ENCODE results near the gene SERTAD4. TPM values are rescaled to one million over a fixed set of nuclear protein-coding genes. Genes with fewer than 3 reads are reported as not detected.

Gene SERTAD4
- total and polyA plus RNA-seq, 2 experiments from 2014 or later: 1.3 to 1.6 TPM

GRCh38 chr1:210244746-210245367, 12.3 kb downstream of the SERTAD4 start (continued):
- TF ChIP-seq REST (IDR thresholded peaks at IDR 0.05; ENCODE audit: unreplicated experiment) (no peak), ETS1 (IDR thresholded peaks at IDR 0.05) (no peak), ZNF331 (CRISPR knock-in tag; IDR thresholded peaks at IDR 0.05; ENCODE audit: low read depth) (no peak), EZH2 (IDR thresholded peaks at IDR 0.05; ENCODE audit: low read depth, unreplicated experiment) (no peak), NANOG (IDR thresholded peaks at IDR 0.05; ENCODE audit: borderline replicate concordance) (no peak), CTCF (conservative IDR thresholded peaks at IDR 0.05; ENCODE audit: low read depth in 2 of 2) (no peak), ZNF114 (CRISPR knock-in tag; IDR thresholded peaks at IDR 0.05) (no peak), POLR2AphosphoS5 (IDR thresholded peaks at IDR 0.05; ENCODE audit: low read depth) (no peak), JUNB (IDR thresholded peaks at IDR 0.05; ENCODE audit: unreplicated experiment) (no peak)

GRCh38 chr1:210246447-210246846, 13.9 kb downstream of the SERTAD4 start:
- DNase-seq (ENCODE audit: low spot score): no peak
- TF ChIP-seq ZNF331 (CRISPR knock-in tag; IDR thresholded peaks at IDR 0.05; ENCODE audit: low read depth): no peak
- no peak for TF ChIP-seq ETS1 (IDR thresholded peaks at IDR 0.05)
- no peak for TF ChIP-seq EZH2 (IDR thresholded peaks at IDR 0.05; ENCODE audit: low read depth, unreplicated experiment)
- TF ChIP-seq ZNF114 (CRISPR knock-in tag; IDR thresholded peaks at IDR 0.05): no peak
- TF ChIP-seq CREB1 (CRISPR knock-in tag; IDR thresholded peaks at IDR 0.05; ENCODE audit: low read depth): no peak
- TF ChIP-seq CTCF (conservative IDR thresholded peaks at IDR 0.05; ENCODE audit: low read depth in 2 of 2): no peak
- TF ChIP-seq STAT1 (IDR thresholded peaks at IDR 0.05; ENCODE audit: unreplicated experiment): no peak
- no peak for TF ChIP-seq EZH2phosphoT487 (IDR thresholded peaks at IDR 0.05; ENCODE audit: unreplicated experiment)
- no peak for TF ChIP-seq JUNB (IDR thresholded peaks at IDR 0.05; ENCODE audit: unreplicated experiment)
- no peak for TF ChIP-seq POLR2AphosphoS5 (IDR thresholded peaks at IDR 0.05; ENCODE audit: low read depth)
- TF ChIP-seq NANOG (IDR thresholded peaks at IDR 0.05; ENCODE audit: borderline replicate concordance): no peak

More at GRCh38 chr1:210246447-210246846, 13.9 kb downstream of the SERTAD4 start:
- Mint-ChIP-seq H3K27me3 (ENCODE audit: insufficient read depth, low read depth, poor library complexity) (peaks cover 5% of the 10 kb centered on the region), H3K9me3 (no peaks in the 10 kb centered on the region), H3K36me3 (ENCODE audit: low read depth) (no peaks in the 10 kb centered on the region), H3K27ac (no peak overlapping the region), H3K4me3 (no peak overlapping the region), H3K4me1 (peaks cover 21% of the 10 kb centered on the region)
- H2AFZ ChIP-seq: no peak overlapping the region
- no peaks in the 10 kb centered on the region for H3K79me2 ChIP-seq (replicated peaks; ENCODE audit: insufficient read depth)
- peaks cover 15% of the 10 kb centered on the region; the same call in 1 of the 2 replicates for H3K27me3 ChIP-seq (ENCODE audit: insufficient read depth)
- H3K4me3 ChIP-seq: no peak overlapping the region
- no peak overlapping the region for H3K27ac ChIP-seq (ENCODE audit: low read depth)
- no peaks in the 10 kb centered on the region for H3K36me3 ChIP-seq (ENCODE audit: insufficient read depth)
- H4K20me1 ChIP-seq (replicated peaks; ENCODE audit: insufficient read depth): no peaks in the 10 kb centered on the region
- H3F3A ChIP-seq (replicated peaks; ENCODE audit: low read depth): 0 out of 2 replicates have a peak, but pooled peaks cover 3% of the 10 kb centered on the region
- ATAC-seq: no peak
- H3K4me2 ChIP-seq: no peak overlapping the region
- no peaks in the 10 kb centered on the region for H3K9me2 ChIP-seq (ENCODE audit: insufficient read depth)
- peaks cover 21% of the 10 kb centered on the region for H3K4me1 ChIP-seq (ENCODE audit: insufficient read depth)
